GM18873 (cell line): ENCODE results near the gene NUP107.

Experiments used
- ATAC-seq: cut with Tn5 transposase; IDR thresholded peaks from one replicate; pipeline ENCODE4 v1.9.1; 2021; ENCODE audit warnings: mild to moderate bottlenecking, moderate library complexity, moderate number of reproducible peaks; ENCODE audit not compliant: unreplicated experiment, low FRiP score

The NUP107 gene

DNA sequence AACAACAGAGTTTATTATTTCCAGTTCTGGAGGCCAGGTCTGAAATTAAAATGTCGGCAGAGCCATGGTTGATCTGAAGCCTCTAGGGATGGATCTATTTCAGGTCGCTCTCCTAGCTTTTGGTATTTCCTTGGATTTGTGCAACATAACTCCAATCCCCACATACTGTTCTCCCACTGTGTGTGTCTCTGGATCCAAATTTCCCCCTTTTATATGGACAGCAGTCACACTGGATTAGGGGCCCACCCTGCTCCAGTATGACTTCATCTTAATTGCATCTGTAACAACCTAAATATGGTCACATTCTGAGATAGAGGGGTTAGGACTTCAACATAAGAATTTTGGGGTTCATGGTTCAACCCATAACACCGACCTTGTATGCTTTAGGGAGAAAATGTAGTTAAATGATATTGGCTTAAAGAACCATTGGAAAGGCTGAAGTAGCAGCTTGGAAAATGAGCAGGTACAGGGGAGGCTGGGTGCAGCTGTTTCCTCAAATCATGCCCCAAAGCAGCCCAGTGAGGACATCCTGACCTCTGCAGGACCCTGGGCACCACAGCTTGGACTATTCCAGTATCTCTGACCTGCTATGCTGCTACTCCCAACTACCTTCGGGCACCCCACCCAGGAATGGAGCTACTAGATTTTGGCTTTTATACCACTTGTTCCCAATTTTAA, 107.3 kb downstream of the NUP107 start:
- no peak for ATAC-seq

GRCh38 chr12:68794653-68795251, 108.0 kb downstream of the NUP107 start:
- ATAC-seq = no peak
